ENCODE results near the gene PHF19. TPM values are rescaled to one million over a fixed set of nuclear protein-coding genes. Genes with fewer than 3 reads are reported as not detected.
A peak's percentile ranks its signal among the peaks of the same experiment; 100 is the strongest.

The PHF19 gene
- total and polyA plus RNA-seq, 9 donors, result 16.8 to 56.0 (median 40.2) TPM

DNA sequence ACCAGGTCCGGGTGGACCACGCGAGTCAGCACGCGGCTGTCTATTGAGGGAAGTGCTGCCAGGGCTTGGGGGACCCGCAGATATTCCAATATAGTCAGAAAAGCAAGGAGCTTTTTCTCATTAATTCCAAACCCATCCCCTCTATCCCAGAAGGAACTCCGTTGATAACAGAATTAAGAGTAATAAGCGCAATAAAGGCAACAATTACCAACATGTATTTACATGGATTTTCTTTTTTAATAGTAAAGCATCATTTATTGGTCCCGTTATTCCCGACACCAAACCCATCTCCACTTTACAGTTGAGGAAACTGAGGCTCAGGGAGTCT lies 7.7 kb downstream of the PHF19 start:
- Histone ChIP-seq H3K9me3 (no peaks in the 10 kb centered on the region), H3K4me3 (peak overlapping the region; percentile 41), H3K27ac (peak overlapping the region; percentile 54 to 82), H3K27me3 (no peaks in the 10 kb centered on the region), H3K36me3 (no peaks in the 10 kb centered on the region), H3K4me1 (ENCODE audit: insufficient read depth) (peaks cover 6% of the 10 kb centered on the region)
- DNase-seq, result no peak
- TF ChIP-seq CTCF (IDR thresholded peaks at IDR 0.05) (no peak), POLR2A (IDR thresholded peaks at IDR 0.05) (no peak), EP300 (IDR thresholded peaks at IDR 0.05) (no peak)
- 17 to 27% (median 20%) methylated on average over 10 of the region's 10 CpGs for WGBS, 3 donors
- intact Hi-C loops (cut with DNase I), result loop anchor here in 1 of 4 donors (2.0 to 5.0 kb wide), 2 partner anchors 67 to 208 kb away; no protein-coding TSS in a partner anchor

- Histone ChIP-seq H3K4me1 (ENCODE audit: insufficient read depth) (peaks cover 6% of the 10 kb centered on the region), H3K36me3 (no peaks in the 10 kb centered on the region), H3K9me3 (no peaks in the 10 kb centered on the region), H3K4me3 (peak overlapping the region; percentile 41), H3K27me3 (no peaks in the 10 kb centered on the region), H3K27ac (peak overlapping the region; percentile 54 to 83)
- TF ChIP-seq EP300 (IDR thresholded peaks at IDR 0.05) (no peak), CTCF (IDR thresholded peaks at IDR 0.05) (peak in 2 of 3 donors; percentile 62 to 70), POLR2A (IDR thresholded peaks at IDR 0.05) (peak; percentile 46)
- DNase-seq, result peak; percentile 97 to 98 (median 97)
- intact Hi-C loops (cut with DNase I), result loop anchor here in 1 of 4 donors (2.0 to 5.0 kb wide), 2 partner anchors 68 to 208 kb away; no protein-coding TSS in a partner anchor
- 2 to 7% (median 4%) methylated on average over 33 to 52 of the region's 52 CpGs for WGBS, 3 donors
Observed at GRCh38 chr9:120868676-120869359, 8.2 kb downstream of the PHF19 start.

GRCh38 chr9:120868339-120868675 lies 8.7 kb downstream of the PHF19 start:
- intact Hi-C loops (cut with DNase I), result loop anchor here in 1 of 4 donors (2.0 to 5.0 kb wide), 2 partner anchors 68 to 209 kb away; no protein-coding TSS in a partner anchor
- Histone ChIP-seq H3K9me3 (no peaks in the 10 kb centered on the region), H3K4me1 (ENCODE audit: insufficient read depth) (peaks cover 6% of the 10 kb centered on the region), H3K27ac (peak overlapping the region in 1 of 2 donors; percentile 83), H3K4me3 (peak overlapping the region; percentile 36), H3K27me3 (no peaks in the 10 kb centered on the region), H3K36me3 (no peaks in the 10 kb centered on the region)
- no peak for DNase-seq
- WGBS, 3 donors, result 16 to 22% (median 18%) methylated on average over 11 of the region's 11 CpGs
- TF ChIP-seq POLR2A (IDR thresholded peaks at IDR 0.05) (no peak), CTCF (IDR thresholded peaks at IDR 0.05) (peak in 2 of 3 donors; percentile 9 to 23)

DNA sequence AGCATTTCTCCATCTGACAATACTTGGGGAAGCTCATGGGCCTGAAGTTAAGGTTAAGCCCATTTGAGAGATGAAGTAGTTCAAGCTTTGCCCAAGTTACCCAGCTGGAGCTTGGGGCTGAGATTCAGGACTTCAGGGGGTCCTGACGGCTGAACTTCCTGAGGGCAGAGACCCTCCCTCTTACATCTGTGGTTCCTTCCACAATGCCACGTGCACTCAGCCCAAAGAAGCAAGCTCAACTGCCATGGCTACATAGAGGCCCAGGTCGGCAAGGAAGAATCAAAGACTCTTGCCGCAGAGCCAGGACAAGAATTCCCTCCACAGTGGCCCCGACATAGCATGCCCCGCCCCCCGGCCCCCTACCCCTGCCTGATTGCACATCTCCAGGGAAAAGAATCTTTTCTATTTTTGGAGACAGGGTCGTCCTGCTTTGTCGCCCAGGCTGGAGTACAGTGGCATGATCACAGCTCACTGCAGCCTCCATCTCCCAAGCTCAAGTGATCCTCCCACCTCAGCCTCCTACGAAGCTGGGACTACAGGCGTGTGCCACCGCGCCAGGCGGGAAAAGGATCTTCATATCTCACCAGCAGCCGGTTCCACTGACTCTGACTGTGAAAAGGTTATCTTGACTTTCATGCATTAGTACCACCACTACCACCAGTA lies 9.2 kb downstream of the PHF19 start:
- H3K27me3 ChIP-seq, result no peaks in the 10 kb centered on the region
- intact Hi-C loops (cut with DNase I), result loop anchor here in 1 of 4 donors (2.0 to 5.0 kb wide), 2 partner anchors 69 to 209 kb away; no protein-coding TSS in a partner anchor
- H3K9me3 ChIP-seq, result no peaks in the 10 kb centered on the region
- no peak for TF ChIP-seq CTCF (IDR thresholded peaks at IDR 0.05)
- no peak for TF ChIP-seq EP300 (IDR thresholded peaks at IDR 0.05)
- TF ChIP-seq POLR2A (IDR thresholded peaks at IDR 0.05), result no peak
- H3K27ac ChIP-seq, result peak overlapping the region in 1 of 2 donors; percentile 83
- WGBS, 3 donors, result 83 to 85% (median 84%) methylated on average over 15 of the region's 15 CpGs
- no peak overlapping the region for H3K4me3 ChIP-seq
- peak in 2 of 5 donors; percentile 47 to 52 for DNase-seq
- peaks cover 6% of the 10 kb centered on the region for H3K4me1 ChIP-seq (ENCODE audit: insufficient read depth)
- no peaks in the 10 kb centered on the region for H3K36me3 ChIP-seq

All from ovary (tissue), 9 donors.